Lung (tissue), 12 donors: Measurements from ENCODE around the gene SYAP1. TPM values are rescaled to one million over a fixed set of nuclear protein-coding genes. Genes with fewer than 3 reads are reported as not detected.

Source experiments
- ATAC-seq: fragments of 200-7000 bp; cut with Tn5 transposase; one replicate; pipeline ENCODE4 v1.9.1; 2020; ENCODE audit warnings: moderate number of reproducible peaks; ENCODE audit not compliant: insufficient read depth, low FRiP score
- DNase-seq, 3 donors: peaks; one replicate each; pipeline ENCODE4 v3.0.0-alpha.2; 2013 to 2017
- H3K27ac ChIP-seq, 2 donors: one replicate each; pipeline ENCODE4 v1.5.1; 2013; ENCODE audit warnings: mild to moderate bottlenecking in 2 of 2, moderate library complexity in 2 of 2, control low read depth in 1 of 2, inconsistent platforms in 1 of 2, low read depth in 1 of 2, low read length in 1 of 2
- H3K27me3 ChIP-seq, 3 donors: one replicate each; pipeline ENCODE4 v1.5.1; 2013; ENCODE audit warnings: low read length in 2 of 3; ENCODE audit not compliant: control insufficient read depth in 3 of 3, insufficient read depth in 3 of 3
- H3K36me3 ChIP-seq, 4 donors: one replicate each; pipeline ENCODE4 v1.5.1; 2013; ENCODE audit warnings: low read length in 4 of 4, mild to moderate bottlenecking in 1 of 4, moderate library complexity in 1 of 4; ENCODE audit not compliant: control insufficient read depth in 4 of 4, insufficient read depth in 4 of 4
- H3K4me1 ChIP-seq, 5 donors: one replicate each; pipeline ENCODE4 v1.5.1; 2013; ENCODE audit warnings: low read length in 5 of 5, mild to moderate bottlenecking in 2 of 5, moderate library complexity in 1 of 5; ENCODE audit not compliant: control insufficient read depth in 5 of 5, insufficient read depth in 5 of 5
- H3K4me3 ChIP-seq: one replicate; pipeline ENCODE4 v1.5.1; 2013; ENCODE audit warnings: mild to moderate bottlenecking, control low read depth, moderate library complexity
- H3K9ac ChIP-seq, 2 donors: one replicate each; pipeline ENCODE4 v1.5.1; 2013; ENCODE audit warnings: low read length in 2 of 2, control low read depth in 1 of 2; ENCODE audit not compliant: insufficient read depth in 1 of 2
- H3K9me3 ChIP-seq, 4 donors: one replicate each; pipeline ENCODE4 v1.5.1; 2013; ENCODE audit warnings: low read length in 3 of 4, mild to moderate bottlenecking in 1 of 4, moderate library complexity in 1 of 4; ENCODE audit not compliant: control insufficient read depth in 4 of 4, insufficient read depth in 3 of 4
- CTCF ChIP-seq: IDR thresholded peaks from 2 replicates; pipeline ENCODE4 v1.5.1; 2012; ENCODE audit warnings: mild to moderate bottlenecking; ENCODE audit errors: control extremely low read depth, extremely low read depth
- WGBS, 2 donors: extraction: QIAGEN DNeasy Blood & Tissue Kit; methylation state at CpG; one replicate each; pipeline ENCODE4 v1.1.7; 2013; 5-methylcytosine and 5-hydroxymethylcytosine counted together
- polyA plus RNA-seq, 2 donors: library from polyadenylated mRNA; stranded (reverse); fragments of 200-250 nt; gene quantifications; one replicate each; pipeline ENCODE4 v1.2.1, GENCODE V29; 2013
- total RNA-seq, 2 donors: library from RNA; depleted of rRNA in 1 of 2; stranded (reverse); fragments of >200 nt in 1 of 2; gene quantifications; one replicate each; pipeline ENCODE4 v1.2.1, GENCODE V29; 2014 to 2021
- donor health status: control.
- donor health status: control.
- donor health status: Bipolar disorder and iron deficiency.
- donor health status: healthy.
- donor health status: DM: yes; HTN: yes; CAD: no.

SYAP1 gene
- total and polyA plus RNA-seq, 4 donors: 10.2 to 32.0 (median 23.2) TPM

- no peak overlapping the region for H3K4me3 ChIP-seq
- no peaks in the 10 kb centered on the region for H3K9me3 ChIP-seq
- ATAC-seq (no peak), DNase-seq (peak in 2 of 3 donors; percentile 11 to 21)
- TF ChIP-seq CTCF: no peak
- no peak overlapping the region for H3K9ac ChIP-seq
- no peaks in the 10 kb centered on the region for H3K36me3 ChIP-seq
- peaks cover 0 to 18% (median 9%) of the 10 kb centered on the region in 3 donors for H3K27me3 ChIP-seq
- no peaks in the 10 kb centered on the region for H3K4me1 ChIP-seq
- H3K27ac ChIP-seq: no peak overlapping the region
- WGBS, 2 donors: 56 to 77% methylated on average over 16 of the region's 16 CpGs
Observed at GRCh38 chrX:16771483-16772398, 52.3 kb downstream of the SYAP1 start.

DNA sequence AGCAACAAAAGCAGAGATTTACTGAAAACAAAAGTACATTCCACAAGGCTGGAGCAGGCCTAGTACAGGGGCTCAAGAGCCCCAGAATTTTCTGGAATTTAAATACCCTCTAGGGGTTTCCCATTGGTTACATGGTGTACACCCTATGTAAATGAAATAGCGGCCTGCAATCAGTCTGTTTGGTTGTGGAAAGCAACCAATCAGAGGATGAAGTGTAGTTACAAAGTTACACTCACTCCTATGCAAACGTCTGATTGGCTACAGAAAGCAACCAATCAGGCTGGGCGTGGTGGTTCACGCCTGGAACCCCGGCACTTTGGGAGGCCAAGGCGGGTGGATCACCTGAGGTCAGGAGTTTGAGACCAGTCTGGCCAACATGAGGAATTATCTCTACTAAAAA, 53.0 kb downstream of the SYAP1 start:
- DNase-seq (no peak), ATAC-seq (no peak)
- Histone ChIP-seq H3K4me3 (no peak overlapping the region), H3K9me3 (no peaks in the 10 kb centered on the region), H3K27ac (no peak overlapping the region), H3K36me3 (no peaks in the 10 kb centered on the region), H3K27me3 (peaks cover 0 to 14% (median 7%) of the 10 kb centered on the region in 3 donors), H3K9ac (no peak overlapping the region), H3K4me1 (no peaks in the 10 kb centered on the region)
- no peak for TF ChIP-seq CTCF
- WGBS, 2 donors: 92 to 97% methylated on average over 6 of the region's 6 CpGs

DNA sequence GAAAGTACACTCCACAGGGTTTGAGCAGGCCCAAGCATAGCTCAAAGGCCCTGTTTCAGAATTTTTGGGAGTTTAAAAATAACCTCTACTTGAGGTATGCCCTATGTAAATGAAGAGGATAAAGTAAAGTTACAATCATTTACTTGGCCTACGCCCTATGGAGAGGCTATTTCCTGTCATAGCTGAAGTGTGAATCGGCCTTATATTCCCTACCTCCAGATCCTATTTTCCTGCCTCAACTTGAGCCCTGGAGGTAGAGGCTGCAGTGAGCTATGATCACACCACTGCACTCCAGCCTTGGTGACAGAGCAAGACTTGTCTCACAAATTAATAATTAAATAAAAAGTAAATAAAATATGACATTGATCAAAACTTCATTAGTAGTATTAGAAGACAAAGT, 55.3 kb downstream of the SYAP1 start:
- H3K4me3 ChIP-seq: no peak overlapping the region
- H3K4me1 ChIP-seq: no peaks in the 10 kb centered on the region
- 86 to 92% methylated on average over 2 of the region's 2 CpGs for WGBS, 2 donors
- H3K27me3 ChIP-seq: peaks cover 0 to 20% (median 4%) of the 10 kb centered on the region in 3 donors
- H3K36me3 ChIP-seq: no peaks in the 10 kb centered on the region
- no peak for TF ChIP-seq CTCF
- no peak overlapping the region for H3K9ac ChIP-seq
- DNase-seq (no peak), ATAC-seq (no peak)
- no peak overlapping the region for H3K27ac ChIP-seq
- no peaks in the 10 kb centered on the region for H3K9me3 ChIP-seq
